HL-60/S4 treated with phorbol 12-myristate 13-acetate at 8.2 ng/mL for 4 days and 3 days (cell line): Measurements from ENCODE around the gene PTPN1.

ENCODE experiments used
- in situ Hi-C: fragments of 300-500 bp; cut with MboI; formaldehyde crosslinking; loops from 2 replicates; pipeline ENCODE4 v1.15.0; 2022; ENCODE audit warnings: low sequenced_read_pairs

PTPN1 gene

GRCh38 chr20:50510706-50511542 lies 741 bp downstream of the PTPN1 start:
- in situ Hi-C loops = no loop called here

- in situ Hi-C loops = no loop called here
These were observed 2.1 kb downstream of the PTPN1 start for GRCh38 chr20:50512323-50512722.

GRCh38 chr20:50513169-50514034 lies 3.2 kb downstream of the PTPN1 start:
- in situ Hi-C loops = no loop called here

GRCh38 chr20:50514035-50514337 lies 3.8 kb downstream of the PTPN1 start:
- in situ Hi-C loops = no loop called here

- in situ Hi-C loops = no loop called here
These were observed 4.6 kb downstream of the PTPN1 start for GRCh38 chr20:50514750-50515149.

GRCh38 chr20:50515471-50516106 lies 5.4 kb downstream of the PTPN1 start:
- in situ Hi-C loops = no loop called here

GRCh38 chr20:50516180-50516934 lies 6.2 kb downstream of the PTPN1 start:
- in situ Hi-C loops = no loop called here

- in situ Hi-C loops = no loop called here
These were observed 7.0 kb downstream of the PTPN1 start for GRCh38 chr20:50516935-50517816.

GRCh38 chr20:50517817-50518154 lies 7.6 kb downstream of the PTPN1 start:
- in situ Hi-C loops = no loop called here

GRCh38 chr20:50518270-50518721 lies 8.1 kb downstream of the PTPN1 start:
- in situ Hi-C loops = no loop called here

GRCh38 chr20:50519036-50519762 lies 9.0 kb downstream of the PTPN1 start:
- in situ Hi-C loops = no loop called here

GRCh38 chr20:50520222-50520880 lies 10.2 kb downstream of the PTPN1 start:
- in situ Hi-C loops = no loop called here

- in situ Hi-C loops = no loop called here
These were observed 11.3 kb downstream of the PTPN1 start for GRCh38 chr20:50521221-50522052.

GRCh38 chr20:50522053-50522674 lies 12.0 kb downstream of the PTPN1 start:
- in situ Hi-C loops = no loop called here

- in situ Hi-C loops = no loop called here
These were observed 13.5 kb downstream of the PTPN1 start for GRCh38 chr20:50523552-50524167.

- in situ Hi-C loops = no loop called here
These were observed 15.5 kb downstream of the PTPN1 start for GRCh38 chr20:50525681-50526080.

- in situ Hi-C loops = no loop called here
These were observed 16.3 kb downstream of the PTPN1 start for GRCh38 chr20:50526403-50526989.
